IMR-90 (cell line): ENCODE measurements around the gene NAIF1. TPM values are rescaled to one million over a fixed set of nuclear protein-coding genes. Genes with fewer than 3 reads are reported as not detected.
A peak's percentile ranks its signal among the peaks of the same experiment; 100 is the strongest.

Source experiments
- ATAC-seq: fragments of 200-7000 bp; cut with Tn5 transposase; 2 replicates; pipeline ENCODE4 v1.9.1; 2020; ENCODE audit warnings: low read depth, mild to moderate bottlenecking, moderate library complexity
- BruUV-seq: library from RNA; stranded (reverse); fragments of 400-500 nt; replicated peaks from 2 replicates; lab custom pipeline; 2021; lab: Mats Ljungman, UMichigan
- CTCF ChIA-PET: fragments of 300-600 bp; formaldehyde crosslinking; extraction: SDS; loops from one replicate; lab custom pipeline; 2021; ENCODE audit warnings: antibody characterized with exemption; lab: Yijun Ruan, JAX
- POLR2A ChIA-PET: fragments of 300-600 bp; sonication (Branson Sonifier 250); formaldehyde crosslinking; loops from one replicate; lab custom pipeline; 2022; ENCODE audit warnings: antibody characterized with exemption; ENCODE audit not compliant: unreplicated experiment; lab: Charles Lee
- DNase-seq: peaks from one replicate; pipeline ENCODE4 v3.0.0; 2013
- H2AFZ ChIP-seq: replicated peaks from 2 replicates; pipeline ENCODE3; 2013; ENCODE audit warnings: low read length, mild to moderate bottlenecking; ENCODE audit not compliant: poor library complexity
- H2AK5ac ChIP-seq: 2 replicates; pipeline ENCODE4 v1.6.1; 2013; ENCODE audit warnings: low read depth, low read length, inconsistent platforms
- H2AK9ac ChIP-seq: replicated peaks from 2 replicates; pipeline ENCODE3; 2013; ENCODE audit warnings: mild to moderate bottlenecking, low read depth, low read length, moderate library complexity; ENCODE audit not compliant: poor library complexity
- H2BK120ac ChIP-seq: 2 replicates; pipeline ENCODE4 v1.6.1; 2013; ENCODE audit warnings: low read depth, low read length, inconsistent platforms
- H2BK15ac ChIP-seq: 3 replicates; pipeline ENCODE4 v1.6.1; 2013; ENCODE audit warnings: low read depth, low read length, inconsistent platforms
- H2BK20ac ChIP-seq: 2 replicates; pipeline ENCODE4 v1.6.1; 2013; ENCODE audit warnings: low read depth, mild to moderate bottlenecking, inconsistent platforms, low read length, moderate library complexity
- H2BK5ac ChIP-seq: 2 replicates; pipeline ENCODE4 v1.6.1; 2013; ENCODE audit warnings: mild to moderate bottlenecking, low read depth, low read length, inconsistent platforms; ENCODE audit not compliant: poor library complexity, severe bottlenecking
- H3K14ac ChIP-seq: replicated peaks from 2 replicates; pipeline ENCODE4 v1.6.1; 2013; ENCODE audit warnings: low read depth, low read length, inconsistent platforms
- H3K18ac ChIP-seq: 2 replicates; pipeline ENCODE4 v1.6.1; 2013; ENCODE audit warnings: low read depth, low read length, control low read depth
- H3K23ac ChIP-seq: 2 replicates; pipeline ENCODE4 v1.6.1; 2013; ENCODE audit warnings: low read depth, low read length, inconsistent platforms
- H3K27ac ChIP-seq: 2 replicates; pipeline ENCODE4 v1.5.1; 2013; ENCODE audit warnings: mild to moderate bottlenecking, control low read depth, low read length; ENCODE audit not compliant: insufficient read depth
- H3K27me3 ChIP-seq: 2 replicates; pipeline ENCODE4 v1.6.1; 2013; ENCODE audit warnings: low read length; ENCODE audit not compliant: control insufficient read depth, insufficient read depth
- H3K36me3 ChIP-seq: 2 replicates; pipeline ENCODE4 v1.6.1; 2013; ENCODE audit warnings: low read length, mixed read lengths; ENCODE audit not compliant: control insufficient read depth, insufficient read depth
- H3K4ac ChIP-seq: 2 replicates; pipeline ENCODE4 v1.6.1; 2013; ENCODE audit warnings: low read depth, low read length, inconsistent platforms
- H3K4me1 ChIP-seq: 2 replicates; pipeline ENCODE4 v1.6.1; 2013; ENCODE audit warnings: low read length, mixed read lengths; ENCODE audit not compliant: control insufficient read depth, insufficient read depth
- H3K4me2 ChIP-seq: 2 replicates; pipeline ENCODE4 v1.6.1; 2013; ENCODE audit warnings: low read depth, mild to moderate bottlenecking, control low read depth, low read length, moderate library complexity
- H3K4me3 ChIP-seq: 2 replicates; pipeline ENCODE4 v1.5.1; 2013; ENCODE audit warnings: low read depth, mild to moderate bottlenecking, control low read depth, low read length, moderate library complexity; ENCODE audit not compliant: insufficient read depth
- H3K56ac ChIP-seq: 2 replicates; pipeline ENCODE4 v1.6.1; 2013; ENCODE audit warnings: low read length, inconsistent platforms; ENCODE audit not compliant: insufficient read depth; ENCODE audit errors: extremely low read depth
- H3K79me1 ChIP-seq, 2 experiments: 2 replicates each; pipeline ENCODE4 v1.6.1; 2013; ENCODE audit warnings: low read length in 2 of 2, inconsistent platforms in 1 of 2, low read depth in 1 of 2
- H3K9ac ChIP-seq: 2 replicates; pipeline ENCODE4 v1.6.1; 2013; ENCODE audit warnings: low read depth, low read length, control low read depth
- H3K9me1 ChIP-seq: 2 replicates; pipeline ENCODE4 v1.6.1; 2013; ENCODE audit warnings: low read length, inconsistent platforms; ENCODE audit not compliant: insufficient read depth
- H3K9me3 ChIP-seq: 2 replicates; pipeline ENCODE4 v1.6.1; 2013; ENCODE audit warnings: low read length; ENCODE audit not compliant: control insufficient read depth, insufficient read depth
- H4K20me1 ChIP-seq: 2 replicates; pipeline ENCODE4 v1.6.1; 2013; ENCODE audit warnings: low read length, inconsistent platforms; ENCODE audit not compliant: insufficient read depth
- H4K5ac ChIP-seq: 2 replicates; pipeline ENCODE4 v1.6.1; 2013; ENCODE audit warnings: mild to moderate bottlenecking, low read depth, low read length, control low read depth
- H4K8ac ChIP-seq, 2 experiments: 2 replicates each; pipeline ENCODE4 v1.6.1; 2013; ENCODE audit warnings: low read depth in 2 of 2, low read length in 2 of 2, control low read depth in 1 of 2, inconsistent platforms in 1 of 2
- H4K91ac ChIP-seq: 2 replicates; pipeline ENCODE4 v1.6.1; 2013; ENCODE audit warnings: low read depth, low read length, inconsistent platforms; ENCODE audit not compliant: insufficient read depth
- CHD1 ChIP-seq: IDR thresholded peaks from 2 replicates; pipeline ENCODE4 v1.6.1; 2012; ENCODE audit warnings: low read depth, low read length, improper control_type of control experiment
- CTCF ChIP-seq: conservative IDR thresholded peaks from 2 replicates; pipeline ENCODE4 v1.5.1; 2012; ENCODE audit warnings: mild to moderate bottlenecking, low read depth, low read length, improper control_type of control experiment
- FOS ChIP-seq: fragments of 150-350 bp; IDR thresholded peaks from 2 replicates; pipeline ENCODE4 v1.6.1; 2016; ENCODE audit warnings: low read depth, low read length
- MAFK ChIP-seq: IDR thresholded peaks from 2 replicates; pipeline ENCODE4 v1.6.1; 2012; ENCODE audit warnings: low read depth, low read length, improper control_type of control experiment
- MAZ ChIP-seq: IDR thresholded peaks from 2 replicates; pipeline ENCODE4 v1.6.1; 2012; ENCODE audit warnings: low read depth, mild to moderate bottlenecking, low read length, improper control_type of control experiment, moderate library complexity, borderline replicate concordance
- RCOR1 ChIP-seq: IDR thresholded peaks from 2 replicates; pipeline ENCODE4 v1.6.1; 2012; ENCODE audit warnings: mild to moderate bottlenecking, low read length, improper control_type of control experiment; ENCODE audit not compliant: insufficient replicate concordance
- RFX5 ChIP-seq: IDR thresholded peaks from 2 replicates; pipeline ENCODE4 v1.8.0; 2012; ENCODE audit warnings: low read depth, mild to moderate bottlenecking, low read length, moderate library complexity
- USF2 ChIP-seq: fragments of 150-350 bp; IDR thresholded peaks from 2 replicates; pipeline ENCODE4 v1.6.1; 2017; ENCODE audit warnings: mild to moderate bottlenecking, antibody characterized with exemption, low read length, low read depth
- WGBS, 2 experiments: methylation state at CpG; one replicate each; pipeline versions ENCODE4 v1.1.5 to v1.1.7; 2013; ENCODE audit warnings: missing lambda C conversion rate in 2 of 2; ENCODE audit not compliant: insufficient read length in 1 of 2; ENCODE audit errors: extremely low coverage in 2 of 2; 5-methylcytosine and 5-hydroxymethylcytosine counted together
- dilution Hi-C: fragments of 300-500 bp; cut with HindIII; formaldehyde crosslinking; loops from one replicate; pipeline ENCODE4 v1.14.3; 2018; ENCODE audit warnings: low sequenced_read_pairs; ENCODE audit not compliant: unreplicated experiment
- in situ Hi-C: fragments of 300-500 bp; cut with MboI; formaldehyde crosslinking; loops from 3 replicates; pipeline ENCODE4 v1.14.3; 2019; ENCODE audit warnings: low sequenced_read_pairs, inconsistent platforms, mixed read lengths
- intact Hi-C: fragments of 100-400 bp; cut with micrococcal nuclease; formaldehyde crosslinking; loops from 2 replicates; pipeline ENCODE4 v1.10.0; 2022
- polyA plus RNA-seq, 3 experiments: library from polyadenylated mRNA; depleted of rRNA; stranded (reverse); fragments of >200 nt; gene quantifications; 2 replicates each; pipeline ENCODE4 v1.2.3, GENCODE V29; 2012; ENCODE audit warnings: low replicate concordance in 1 of 3
- total RNA-seq: library from RNA; depleted of rRNA; stranded (reverse); fragments of >200 nt; gene quantifications from 2 replicates; pipeline ENCODE4 v1.2.3, GENCODE V29; 2012
- TF ChIP-seq, protein P1 (sequence below): fragments of 150-350 bp; IDR thresholded peaks from 2 replicates; pipeline ENCODE4 v1.6.1; 2016; ENCODE audit warnings: low read depth, mild to moderate bottlenecking, low read length, moderate library complexity, borderline replicate concordance

NAIF1 gene
- total and polyA plus RNA-seq, 2 of the 4 experiments (the other 2 are of a cell fraction), result 9.7 to 10.1 TPM

- Histone ChIP-seq H3K27ac (peak overlapping the region; percentile 23; the same call in 1 of the 2 replicates), H3K14ac (0 out of 2 replicates have a peak overlapping the region, but pooled peaks have one; percentile 3), H2BK5ac (peak overlapping the region; percentile 72), H2AK5ac (peak overlapping the region; percentile 24), H3K79me1 (peaks cover 36 to 84% of the 10 kb centered on the region in 2 experiments), H3K9me1 (peaks cover 13% of the 10 kb centered on the region), H3K9me3 (no peaks in the 10 kb centered on the region), H4K5ac (peak overlapping the region; percentile 27; the same call in 1 of the 2 replicates), H4K91ac (no peak overlapping the region; the same call in 1 of the 2 replicates), H3K4me1 (peaks cover 29% of the 10 kb centered on the region), H3K56ac (no peak overlapping the region), H4K20me1 (peaks cover 11% of the 10 kb centered on the region; the same call in 1 of the 2 replicates), H3K23ac (peak overlapping the region; percentile 85; the same call in 1 of the 2 replicates), H3K4me2 (peak overlapping the region; percentile 62; the same call in 1 of the 2 replicates), H2AFZ (no peak overlapping the region), H2BK15ac (no peak overlapping the region), H2BK120ac (no peak overlapping the region), H3K27me3 (no peaks in the 10 kb centered on the region), H4K8ac (no peak overlapping the region; a peak in 3 of 4 replicates), H3K9ac (peak overlapping the region; percentile 14; the same call in 1 of the 2 replicates), H3K4ac (peak overlapping the region; percentile 44; the same call in 1 of the 2 replicates), H3K4me3 (no peak overlapping the region), H2AK9ac (peak overlapping the region; percentile 38), H2BK20ac (no peak overlapping the region), H3K18ac (no peak overlapping the region), H3K36me3 (no peaks in the 10 kb centered on the region)
- WGBS, 2 experiments, result 100% methylated on average over 3 of the region's 16 CpGs; no CpG with 5 or more reads in 1 of the 2 experiments
- in situ Hi-C loops (no loop called here), intact Hi-C loops (no loop called here), dilution Hi-C loops (no loop called here)
- TF ChIP-seq USF2, result no peak
- no peak for TF ChIP-seq MAZ
- TF ChIP-seq RFX5, result no peak
- no peak for TF ChIP-seq RCOR1
- TF ChIP-seq, protein P1, sequence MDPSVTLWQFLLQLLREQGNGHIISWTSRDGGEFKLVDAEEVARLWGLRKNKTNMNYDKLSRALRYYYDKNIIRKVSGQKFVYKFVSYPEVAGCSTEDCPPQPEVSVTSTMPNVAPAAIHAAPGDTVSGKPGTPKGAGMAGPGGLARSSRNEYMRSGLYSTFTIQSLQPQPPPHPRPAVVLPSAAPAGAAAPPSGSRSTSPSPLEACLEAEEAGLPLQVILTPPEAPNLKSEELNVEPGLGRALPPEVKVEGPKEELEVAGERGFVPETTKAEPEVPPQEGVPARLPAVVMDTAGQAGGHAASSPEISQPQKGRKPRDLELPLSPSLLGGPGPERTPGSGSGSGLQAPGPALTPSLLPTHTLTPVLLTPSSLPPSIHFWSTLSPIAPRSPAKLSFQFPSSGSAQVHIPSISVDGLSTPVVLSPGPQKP, result no peak
- TF ChIP-seq FOS, result no peak
- TF ChIP-seq MAFK, result no peak
- TF ChIP-seq CTCF, result no peak
- TF ChIP-seq CHD1, result no peak
- ATAC-seq, result no peak
- no TSS peak for BruUV-seq
- no peak for DNase-seq
- ChIA-PET CTCF (interaction anchor here (0.6 to 1.7 kb wide), 3 partner anchors 9 to 149 kb away, joined by 3 to 5 read pairs (median 4); no protein-coding TSS in a partner anchor), POLR2A (no interaction called here)
Measured at GRCh38 chr9:128092199-128092977, 25.3 kb upstream of the NAIF1 start.
